Osteoblast (primary cell): Measurements from ENCODE around the gene MS4A15. TPM values are rescaled to one million over a fixed set of nuclear protein-coding genes. Genes with fewer than 3 reads are reported as not detected.
"Not testable (repeated sequence)": the region's sequence is repeated elsewhere in the genome, so short reads cannot be mapped to it uniquely, and the experiment has no call there.

Source experiments
- DNase-seq: peaks from one replicate; pipeline ENCODE4 v3.0.0; 2011; ENCODE audit warnings: low spot score, mixed read lengths; ENCODE audit not compliant: insufficient read length; ENCODE audit errors: missing footprints
- H2AFZ ChIP-seq: 2 replicates; pipeline ENCODE4 v1.6.0; 2011; ENCODE audit warnings: mild to moderate bottlenecking, low read length
- H3K27ac ChIP-seq: 2 replicates; pipeline ENCODE4 v1.5.1; 2011; ENCODE audit warnings: mild to moderate bottlenecking, low read depth, low read length, moderate library complexity
- H3K27me3 ChIP-seq: 2 replicates; pipeline ENCODE4 v1.6.0; 2012; ENCODE audit warnings: mild to moderate bottlenecking, control low read depth, inconsistent platforms, low read length, moderate library complexity; ENCODE audit not compliant: insufficient read depth
- H3K36me3 ChIP-seq: 2 replicates; pipeline ENCODE4 v1.5.1; 2011; ENCODE audit warnings: mild to moderate bottlenecking, low read length, control low read depth, moderate library complexity; ENCODE audit not compliant: insufficient read depth
- H3K4me1 ChIP-seq: 2 replicates; pipeline ENCODE4 v1.5.1; 2011; ENCODE audit warnings: mild to moderate bottlenecking, low read length, control low read depth, moderate library complexity; ENCODE audit not compliant: insufficient read depth
- H3K4me2 ChIP-seq: 2 replicates; pipeline ENCODE4 v1.6.0; 2011; ENCODE audit warnings: mild to moderate bottlenecking, low read length; ENCODE audit not compliant: insufficient read depth
- H3K4me3 ChIP-seq: fragments of 200-600 bp; sonication (generic); 3 replicates; pipeline ENCODE4 v1.5.1; 2012; ENCODE audit warnings: mild to moderate bottlenecking, low read length, inconsistent platforms; ENCODE audit not compliant: insufficient read depth
- H3K79me2 ChIP-seq: 2 replicates; pipeline ENCODE4 v1.6.0; 2012; ENCODE audit warnings: mild to moderate bottlenecking, low read length, control low read depth, inconsistent platforms; ENCODE audit not compliant: insufficient read depth
- H3K9me3 ChIP-seq: 2 replicates; pipeline ENCODE4 v1.5.1; 2011; ENCODE audit warnings: low read depth, low read length, control low read depth
- H4K20me1 ChIP-seq: 2 replicates; pipeline ENCODE4 v1.6.0; 2012; ENCODE audit warnings: mild to moderate bottlenecking, low read length, control low read depth; ENCODE audit not compliant: insufficient read depth
- total RNA-seq: library from RNA; depleted of rRNA; stranded (reverse); fragments of >200 nt; gene quantifications from 2 replicates; pipeline ENCODE4 v1.2.3, GENCODE V29; 2012
- TF ChIP-seq, protein P1 (sequence below): IDR thresholded peaks from 2 replicates; pipeline ENCODE4 v1.5.1; 2011; ENCODE audit warnings: mild to moderate bottlenecking, low read depth, low read length, moderate library complexity; ENCODE audit errors: extremely low read depth

MS4A15 gene, protein sequence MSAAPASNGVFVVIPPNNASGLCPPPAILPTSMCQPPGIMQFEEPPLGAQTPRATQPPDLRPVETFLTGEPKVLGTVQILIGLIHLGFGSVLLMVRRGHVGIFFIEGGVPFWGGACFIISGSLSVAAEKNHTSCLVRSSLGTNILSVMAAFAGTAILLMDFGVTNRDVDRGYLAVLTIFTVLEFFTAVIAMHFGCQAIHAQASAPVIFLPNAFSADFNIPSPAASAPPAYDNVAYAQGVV
- total RNA-seq = not detected in 2 replicates

DNA sequence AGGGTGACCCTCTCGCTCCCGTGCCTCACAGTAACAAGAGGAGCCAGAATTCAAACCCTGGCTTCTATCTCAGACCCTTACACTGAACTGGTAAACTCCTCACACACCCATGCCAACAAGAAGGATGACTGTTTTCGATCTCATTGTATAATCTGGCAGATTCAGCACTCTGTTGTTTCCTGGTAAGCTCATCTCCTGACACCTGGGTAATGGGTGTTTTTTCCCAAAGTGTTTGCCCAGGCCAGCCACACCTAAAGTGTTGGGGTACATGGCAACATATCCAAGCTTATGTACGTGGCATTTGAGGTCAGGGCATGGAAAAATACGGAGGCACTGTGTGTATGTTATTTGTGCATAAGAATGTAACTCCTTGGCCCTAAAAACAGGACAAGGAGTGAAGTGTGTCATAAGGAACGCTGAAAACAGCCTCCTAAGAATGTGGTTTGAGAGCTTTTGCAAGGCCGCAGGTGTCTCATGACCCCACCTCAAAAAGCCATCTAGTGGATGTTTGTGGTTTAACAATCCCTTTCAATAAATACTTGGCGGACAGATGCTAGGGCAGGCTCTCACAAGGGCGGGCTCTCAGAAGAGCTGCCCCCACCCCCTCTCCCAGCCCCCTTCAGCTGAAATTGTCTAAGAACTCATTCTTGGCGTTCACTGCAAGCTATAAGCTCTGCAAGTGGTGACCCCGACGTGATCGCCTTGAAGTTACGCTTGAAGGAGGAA, at the start of gene MS4A15:
TSS of gene MS4A15 (plus strand) at position 561 of the 726 bp plus-strand sequence. CDS start 6,867 bp downstream, outside the sequence.
- H3K4me1 ChIP-seq = no peaks in the 10 kb centered on the region
- DNase-seq = no peak
- no peak within 1 kb of the TSS for H3K4me2 ChIP-seq
- no peaks in the 10 kb centered on the region for H3K9me3 ChIP-seq
- H2AFZ ChIP-seq = no peak within 1 kb of the TSS
- TF ChIP-seq, protein P1, sequence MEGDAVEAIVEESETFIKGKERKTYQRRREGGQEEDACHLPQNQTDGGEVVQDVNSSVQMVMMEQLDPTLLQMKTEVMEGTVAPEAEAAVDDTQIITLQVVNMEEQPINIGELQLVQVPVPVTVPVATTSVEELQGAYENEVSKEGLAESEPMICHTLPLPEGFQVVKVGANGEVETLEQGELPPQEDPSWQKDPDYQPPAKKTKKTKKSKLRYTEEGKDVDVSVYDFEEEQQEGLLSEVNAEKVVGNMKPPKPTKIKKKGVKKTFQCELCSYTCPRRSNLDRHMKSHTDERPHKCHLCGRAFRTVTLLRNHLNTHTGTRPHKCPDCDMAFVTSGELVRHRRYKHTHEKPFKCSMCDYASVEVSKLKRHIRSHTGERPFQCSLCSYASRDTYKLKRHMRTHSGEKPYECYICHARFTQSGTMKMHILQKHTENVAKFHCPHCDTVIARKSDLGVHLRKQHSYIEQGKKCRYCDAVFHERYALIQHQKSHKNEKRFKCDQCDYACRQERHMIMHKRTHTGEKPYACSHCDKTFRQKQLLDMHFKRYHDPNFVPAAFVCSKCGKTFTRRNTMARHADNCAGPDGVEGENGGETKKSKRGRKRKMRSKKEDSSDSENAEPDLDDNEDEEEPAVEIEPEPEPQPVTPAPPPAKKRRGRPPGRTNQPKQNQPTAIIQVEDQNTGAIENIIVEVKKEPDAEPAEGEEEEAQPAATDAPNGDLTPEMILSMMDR = peak; percentile 31
- H4K20me1 ChIP-seq = no peaks in the 10 kb centered on the region
- H3K27me3 ChIP-seq = peaks cover 7% of the 10 kb centered on the region
- no peak within 1 kb of the TSS for H3K27ac ChIP-seq
- no peaks in the 10 kb centered on the region for H3K36me3 ChIP-seq
- H3K4me3 ChIP-seq = no peak within 1 kb of the TSS
- no peaks in the 10 kb centered on the region for H3K79me2 ChIP-seq

DNA sequence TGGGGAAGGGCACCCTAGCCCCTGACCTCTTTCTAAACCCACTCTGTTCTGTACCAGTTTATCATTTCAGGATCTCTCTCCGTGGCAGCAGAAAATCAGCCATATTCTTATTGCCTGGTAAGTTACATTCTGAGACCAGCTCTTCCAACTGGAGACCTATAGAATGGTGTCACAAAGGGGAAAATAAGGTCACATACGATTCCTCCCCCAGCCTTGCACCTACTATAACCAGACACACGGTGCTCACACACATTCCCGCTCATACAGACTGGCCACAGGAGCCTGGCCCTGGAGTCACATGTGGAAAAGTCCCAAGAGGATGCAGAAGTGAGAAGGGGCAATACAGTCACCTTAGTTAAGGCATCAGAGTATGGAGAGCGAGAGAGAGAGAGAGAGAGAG, 49.7 kb upstream of the MS4A15 start:
- no peak overlapping the region for H3K4me2 ChIP-seq
- H3K4me1 ChIP-seq = no peaks in the 10 kb centered on the region
- no peaks in the 10 kb centered on the region for H3K27me3 ChIP-seq
- H4K20me1 ChIP-seq = no peaks in the 10 kb centered on the region
- DNase-seq = no peak
- no peak overlapping the region for H3K4me3 ChIP-seq
- H2AFZ ChIP-seq = no peak overlapping the region
- no peak overlapping the region for H3K27ac ChIP-seq
- no peaks in the 10 kb centered on the region for H3K9me3 ChIP-seq
- TF ChIP-seq, protein P1 = no peak
- no peaks in the 10 kb centered on the region for H3K36me3 ChIP-seq
- no peaks in the 10 kb centered on the region for H3K79me2 ChIP-seq

DNA sequence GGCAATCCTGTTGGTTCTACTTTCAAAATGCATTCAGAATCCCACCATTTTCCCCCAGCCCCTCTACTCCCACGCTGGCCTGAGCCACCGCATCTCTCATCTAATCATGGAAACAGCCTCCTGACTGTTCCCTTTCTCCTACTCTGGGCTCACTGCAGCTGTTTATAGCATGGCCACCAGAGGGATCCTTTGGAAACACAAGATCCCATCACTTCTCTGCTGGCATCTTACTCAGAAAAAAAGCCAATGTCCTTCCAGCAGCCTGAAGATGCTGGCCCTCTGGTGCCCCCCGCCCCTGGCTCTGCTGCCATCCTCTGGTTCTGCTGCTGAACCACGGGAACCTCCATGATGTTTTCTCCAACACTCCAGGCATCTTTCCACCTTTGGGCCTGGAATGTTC, 46.2 kb upstream of the MS4A15 start:
- Histone ChIP-seq H3K27ac (no peak overlapping the region), H2AFZ (no peak overlapping the region), H3K79me2 (no peaks in the 10 kb centered on the region), H4K20me1 (no peaks in the 10 kb centered on the region), H3K27me3 (no peaks in the 10 kb centered on the region), H3K9me3 (no peaks in the 10 kb centered on the region), H3K4me1 (no peaks in the 10 kb centered on the region), H3K4me3 (no peak overlapping the region), H3K4me2 (no peak overlapping the region), H3K36me3 (no peaks in the 10 kb centered on the region)
- DNase-seq = peak; percentile 65
- TF ChIP-seq, protein P1 = peak; percentile 15

DNA sequence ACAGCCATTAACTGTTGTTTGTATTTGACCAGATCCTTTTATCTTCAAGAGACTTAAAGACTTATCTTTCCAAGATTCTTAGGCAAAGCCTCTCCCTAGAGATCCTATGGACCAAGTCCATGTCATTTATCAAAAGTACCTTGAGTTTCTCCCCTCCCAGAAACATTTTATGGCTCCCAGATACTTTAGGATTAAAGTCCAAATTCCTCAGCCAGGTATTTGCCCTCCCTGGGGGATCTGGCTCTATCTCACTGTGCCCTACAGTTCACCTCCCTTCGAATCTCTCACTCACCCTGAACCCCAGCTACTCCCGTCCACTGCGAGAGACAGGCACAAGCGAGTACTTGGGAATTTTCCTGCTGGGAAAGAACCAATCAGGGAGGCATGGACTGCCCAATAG, 45.4 kb upstream of the MS4A15 start:
- Histone ChIP-seq H3K9me3 (no peaks in the 10 kb centered on the region), H3K27ac (no peak overlapping the region), H3K4me1 (no peaks in the 10 kb centered on the region), H3K4me3 (no peak overlapping the region), H3K27me3 (no peaks in the 10 kb centered on the region), H3K4me2 (no peak overlapping the region), H4K20me1 (no peaks in the 10 kb centered on the region), H3K79me2 (no peaks in the 10 kb centered on the region), H2AFZ (no peak overlapping the region), H3K36me3 (no peaks in the 10 kb centered on the region)
- TF ChIP-seq, protein P1 = no peak
- DNase-seq = no peak

DNA sequence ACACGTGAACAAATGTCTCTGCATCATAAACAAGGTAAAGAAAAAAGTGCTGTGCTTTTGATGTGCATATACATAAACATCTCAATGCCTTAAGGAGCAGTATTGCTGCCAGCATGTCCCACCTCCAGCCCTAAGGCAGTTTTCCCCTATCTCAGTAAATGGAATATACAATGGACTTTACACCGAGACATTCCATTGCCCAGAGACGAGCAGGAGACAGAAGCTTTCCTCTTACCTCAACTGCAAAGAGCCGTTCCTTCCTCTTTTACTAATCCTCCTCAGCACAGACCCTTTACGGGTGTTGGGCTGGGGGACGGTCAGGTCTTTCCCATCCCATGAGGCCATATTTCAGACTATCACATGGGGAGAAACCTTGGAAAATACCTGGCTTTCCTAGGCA, 43.2 kb upstream of the MS4A15 start:
- not testable (repeated sequence) for H3K9me3 ChIP-seq, H3K4me1 ChIP-seq, H2AFZ ChIP-seq, H4K20me1 ChIP-seq, DNase-seq, H3K4me3 ChIP-seq, H3K79me2 ChIP-seq, H3K36me3 ChIP-seq, H3K27me3 ChIP-seq, H3K27ac ChIP-seq, H3K4me2 ChIP-seq
